HepG2 (cell line): ENCODE results near the gene RSPRY1. TPM values are rescaled to one million over a fixed set of nuclear protein-coding genes. Genes with fewer than 3 reads are reported as not detected.

ENCODE experiments used
- ATAC-seq: fragments of 200-7000 bp; cut with Tn5 transposase; 3 replicates; pipeline ENCODE4 v1.9.1; 2020; ENCODE audit warnings: mild to moderate bottlenecking, moderate library complexity
- BruUV-seq: library from RNA; stranded (reverse); fragments of 400-500 nt; replicated peaks from 2 replicates; lab custom pipeline; 2021; lab: Mats Ljungman, UMichigan
- CTCF ChIA-PET: fragments of 300-600 bp; formaldehyde crosslinking; extraction: SDS; loops from one replicate; lab custom pipeline; 2021; ENCODE audit warnings: low total read pairs, inconsistent platforms, low intra/inter-chr PET ratio; lab: Yijun Ruan, JAX
- POLR2A ChIA-PET: fragments of 350-600 bp; sonication (Branson Sonifier 250); formaldehyde crosslinking; loops from one replicate; lab custom pipeline; 2020; ENCODE audit warnings: antibody characterized with exemption, inconsistent platforms; lab: Yijun Ruan, JAX
- DNase-seq: peaks from one replicate; pipeline ENCODE4 v3.0.0-alpha.2; 2015; ENCODE audit warnings: low spot score
- FAIRE-seq: peaks from 3 replicates; lab custom pipeline; 2011; peaks lifted over from hg19 to GRCh38; lab: Jason Lieb, UNC
- H2AFZ ChIP-seq: one replicate; pipeline ENCODE4 v1.6.1; 2011; ENCODE audit warnings: low read length, inconsistent platforms
- H3K27ac ChIP-seq: fragments of 300-600 bp; 3 replicates; pipeline ENCODE4 v1.8.0; 2011; ENCODE audit warnings: mixed run types, mild to moderate bottlenecking, mixed read lengths, low read length, inconsistent platforms; ENCODE audit not compliant: insufficient read depth; ENCODE audit errors: extremely low read length
- H3K27me3 ChIP-seq, 2 experiments: fragments of 200-600 bp in 1 of 2; 2 replicates in 1 of 2; 3 replicates in 1 of 2; pipeline versions ENCODE4 v1.6.0 to v1.8.0; 2011; ENCODE audit warnings: low read length in 2 of 2, mild to moderate bottlenecking in 2 of 2, moderate library complexity in 2 of 2, inconsistent platforms in 1 of 2; ENCODE audit not compliant: insufficient read depth in 2 of 2, control insufficient read depth in 1 of 2
- H3K36me3 ChIP-seq, 2 experiments: fragments of 200-600 bp in 1 of 2; replicated peaks in 1 of 2; 2 replicates in 1 of 2; 3 replicates in 1 of 2; pipeline versions ENCODE4 v1.5.1 to v1.8.0; 2011; ENCODE audit warnings: low read length in 2 of 2, inconsistent platforms in 1 of 2; ENCODE audit not compliant: insufficient read depth in 2 of 2, control insufficient read depth in 1 of 2
- H3K4me1 ChIP-seq: 2 replicates; pipeline ENCODE4 v1.5.1; 2012; ENCODE audit warnings: low read length, inconsistent platforms; ENCODE audit not compliant: insufficient read depth
- H3K4me2 ChIP-seq: 2 replicates; pipeline ENCODE4 v1.6.0; 2011; ENCODE audit warnings: low read depth, low read length, inconsistent platforms
- H3K4me3 ChIP-seq, 3 experiments: fragments of 200-600 bp in 1 of 3; sonication (generic), shearing (Covaris generic) in 1 of 3; replicated peaks in 1 of 3; 2 replicates each; pipeline ENCODE4 v1.5.1; 2011 to 2016; ENCODE audit warnings: low read length in 3 of 3, inconsistent platforms in 2 of 3, low read depth in 2 of 3, mild to moderate bottlenecking in 2 of 3, control low read depth in 1 of 3, mixed read lengths in 1 of 3; ENCODE audit not compliant: insufficient read depth in 1 of 3
- H3K79me2 ChIP-seq: one replicate; pipeline ENCODE4 v1.6.1; 2011; ENCODE audit warnings: low read length, inconsistent platforms; ENCODE audit not compliant: insufficient read depth
- H3K9ac ChIP-seq: 2 replicates; pipeline ENCODE4 v1.6.0; 2011; ENCODE audit warnings: mild to moderate bottlenecking, low read depth, low read length, inconsistent platforms; ENCODE audit not compliant: insufficient read depth
- H3K9me3 ChIP-seq: 2 replicates; pipeline ENCODE4 v1.5.1; 2012; ENCODE audit warnings: mild to moderate bottlenecking, low read length
- H4K20me1 ChIP-seq: 2 replicates; pipeline ENCODE4 v1.6.0; 2011; ENCODE audit warnings: inconsistent platforms, mild to moderate bottlenecking, low read length, moderate library complexity; ENCODE audit not compliant: insufficient read depth
- ELF4 ChIP-seq: sonication (generic); formaldehyde crosslinking; IDR thresholded peaks from 2 replicates; pipeline ENCODE4 v1.5.0; 2020; ENCODE audit warnings: missing genetic modification reagents, mild to moderate bottlenecking, moderate library complexity, borderline replicate concordance
- PHF20 ChIP-seq: sonication (generic); formaldehyde crosslinking; IDR thresholded peaks from 2 replicates; pipeline ENCODE4 v1.5.0; 2020; ENCODE audit warnings: mild to moderate bottlenecking, missing genetic modification reagents
- RBM22 ChIP-seq: fragments of 200-400 bp; formaldehyde crosslinking; optimal IDR thresholded peaks from 2 replicates; pipeline ENCODE3; 2017; ENCODE audit warnings: mild to moderate bottlenecking, low read length, moderate library complexity
- REL ChIP-seq: sonication (generic); formaldehyde crosslinking; conservative IDR thresholded peaks from 2 replicates; pipeline ENCODE4 v1.8.0; 2022; ENCODE audit warnings: mild to moderate bottlenecking, missing genetic modification reagents, moderate library complexity
- REXO4 ChIP-seq: sonication (generic); formaldehyde crosslinking; IDR thresholded peaks from 2 replicates; pipeline ENCODE4 v1.8.0; 2022; ENCODE audit warnings: missing genetic modification reagents, mild to moderate bottlenecking, borderline replicate concordance
- ZBTB7A ChIP-seq: sonication (generic); formaldehyde crosslinking; IDR thresholded peaks from 2 replicates; pipeline ENCODE4 v1.8.0; 2022; ENCODE audit warnings: mild to moderate bottlenecking, missing genetic modification reagents
- ZNF674 ChIP-seq: sonication (generic); formaldehyde crosslinking; IDR thresholded peaks from 2 replicates; pipeline ENCODE4 v1.5.0; 2020; ENCODE audit warnings: low read depth, mild to moderate bottlenecking, missing genetic modification reagents
- WGBS: methylation state at CpG from one replicate; pipeline ENCODE4 v1.1.6; 2017; ENCODE audit warnings: low lambda C conversion rate; 5-methylcytosine and 5-hydroxymethylcytosine counted together
- in situ Hi-C: cut with HindIII; loops from 2 replicates; pipeline ENCODE4 v1.10.0; 2017; ENCODE audit warnings: low pct_unique_long_range_greater_than_20kb; ENCODE audit not compliant: extremely low pct_ligation_motif_present
- intact Hi-C: fragments of 100-400 bp; cut with micrococcal nuclease; formaldehyde crosslinking; loops from one replicate; pipeline ENCODE4 v1.10.0; 2022; ENCODE audit not compliant: unreplicated experiment
- polyA plus RNA-seq, 8 experiments: library from polyadenylated mRNA; depleted of rRNA in 3 of 8; stranded (reverse) in 7 of 8; unstranded in 1 of 8; fragments of >200 nt; fragmentation: Illumina TruSeq in 4 of 8; extraction: Trizol in 4 of 8; gene quantifications; 2 replicates each; pipeline versions ENCODE4 v1.2.1 to v1.2.3, GENCODE V29; 2011 to 2016; ENCODE audit warnings: low read depth in 4 of 8, missing spikeins in 1 of 8, mixed read lengths in 1 of 8; ENCODE audit not compliant: insufficient read depth in 1 of 8
- total RNA-seq, 5 experiments: library from RNA; depleted of rRNA; stranded (reverse); fragments of >200 nt; fragmentation: Illumina TruSeq; extraction: Trizol; gene quantifications; 2 replicates each; pipeline ENCODE4 v1.2.3, GENCODE V29; 2016; ENCODE audit warnings: low read depth in 1 of 5
- TF ChIP-seq, protein P1 (sequence below): IDR thresholded peaks from 2 replicates; pipeline ENCODE4 v1.6.1; 2016; ENCODE audit warnings: mild to moderate bottlenecking, missing biosample characterization, missing genetic modification reagents

RSPRY1 gene
- total and polyA plus RNA-seq, 2 of the 13 experiments (the other 11 are each of a cell fraction or from before 2014, with no cell fraction given), result 53.4 to 61.0 TPM

DNA sequence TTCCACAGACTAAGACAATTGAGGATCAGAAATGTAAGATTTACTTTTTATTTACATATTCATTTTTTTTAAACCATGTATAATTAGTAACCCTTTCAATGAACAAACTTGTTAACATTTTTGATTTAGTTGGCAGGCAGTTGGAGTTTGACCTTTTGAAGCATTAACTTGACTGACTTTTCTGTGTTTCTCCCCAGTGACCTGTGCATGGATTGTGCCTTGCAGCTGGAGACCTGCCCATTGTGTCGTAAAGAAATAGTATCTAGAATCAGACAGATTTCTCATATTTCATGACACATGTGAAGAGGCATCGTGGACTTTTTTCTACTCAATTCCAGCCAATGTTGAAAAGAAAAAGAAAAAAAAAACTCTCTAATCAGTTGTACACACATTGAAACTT lies 52.6 kb downstream of the RSPRY1 start (continued):
- no peak for TF ChIP-seq ZBTB7A (CRISPR knock-in tag)

DNA sequence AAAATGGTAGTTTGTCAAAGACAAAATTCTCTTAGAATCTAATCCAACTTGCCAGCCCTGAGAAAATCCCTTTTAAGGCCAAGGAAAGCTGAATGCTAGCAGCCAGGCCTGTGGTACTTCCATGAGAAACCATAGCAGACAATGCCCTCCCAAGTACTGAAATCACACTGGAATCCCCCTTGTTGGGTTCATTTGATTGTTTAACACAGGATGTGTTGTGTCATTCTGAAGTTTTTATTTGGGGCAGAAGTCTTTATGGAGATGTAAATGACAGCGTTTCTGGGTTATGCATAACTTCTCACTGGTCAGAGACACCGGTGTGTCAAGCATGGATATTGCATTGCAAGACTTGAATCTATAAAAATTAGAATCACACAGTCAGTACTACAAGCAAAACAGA lies 53.0 kb downstream of the RSPRY1 start:
- H3K4me2 ChIP-seq, result no peak overlapping the region
- CTCF ChIA-PET, result no interaction called here
- no peaks in the 10 kb centered on the region for H3K79me2 ChIP-seq
- FAIRE-seq (no peak), DNase-seq (no peak), ATAC-seq (no peak)
- POLR2A ChIA-PET, result no interaction called here
- no peaks in the 10 kb centered on the region for H4K20me1 ChIP-seq
- peaks cover 10% of the 10 kb centered on the region for H3K4me1 ChIP-seq
- in situ Hi-C loops (no loop called here), intact Hi-C loops (no loop called here)
- no peak overlapping the region for H3K9ac ChIP-seq
- BruUV-seq, result TSS peak; percentile 17
- no peaks in the 10 kb centered on the region for H3K27me3 ChIP-seq
- 97% methylated on average over 2 of the region's 2 CpGs for WGBS
- no peak for TF ChIP-seq PHF20
- TF ChIP-seq REXO4 (CRISPR knock-in tag), result no peak
- no peak for TF ChIP-seq ELF4 (CRISPR knock-in tag)
- peak; percentile 36 for TF ChIP-seq RBM22
- TF ChIP-seq ZNF674 (CRISPR knock-in tag), result no peak
- no peak for TF ChIP-seq REL (CRISPR knock-in tag)
- TF ChIP-seq, protein P1, sequence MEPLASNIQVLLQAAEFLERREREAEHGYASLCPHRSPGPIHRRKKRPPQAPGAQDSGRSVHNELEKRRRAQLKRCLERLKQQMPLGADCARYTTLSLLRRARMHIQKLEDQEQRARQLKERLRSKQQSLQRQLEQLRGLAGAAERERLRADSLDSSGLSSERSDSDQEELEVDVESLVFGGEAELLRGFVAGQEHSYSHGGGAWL, result no peak
- H3K36me3 ChIP-seq, result peaks cover 19 to 42% of the 10 kb centered on the region in 2 experiments
- H2AFZ ChIP-seq, result no peak overlapping the region
- no peak overlapping the region for H3K4me3 ChIP-seq
- H3K27ac ChIP-seq, result no peak overlapping the region
- H3K9me3 ChIP-seq, result no peaks in the 10 kb centered on the region
